Stimulated activated naive CD8-positive, alpha-beta T cell treated with anti-CD3 and anti-CD28 coated beads, Interleukin-15, Interleukin-2, amounts not matched to agents 100 U/mL and 50 U/mL, for 24 hours (primary cell): ENCODE data around the gene ARHGAP15.
"Not testable (repeated sequence)": the region's sequence is repeated elsewhere in the genome, so short reads cannot be mapped to it uniquely, and the experiment has no call there.

ENCODE experiments used
- ATAC-seq: fragments of 150-1000 bp; cut with Tn5 transposase; one replicate; pipeline ENCODE4 v1.10.0; 2021
- DNase-seq: peaks from one replicate; pipeline ENCODE4 v3.0.0; 2021

Gene ARHGAP15

GRCh38 chr2:143529118-143529720 is 400.0 kb downstream of the ARHGAP15 start:
- DNase-seq (no peak), ATAC-seq (no peak)

- DNase-seq (no peak), ATAC-seq (no peak)
These were observed 401.5 kb downstream of the ARHGAP15 start for GRCh38 chr2:143530758-143531157.

- ATAC-seq (no peak), DNase-seq (no peak)
These were observed 402.8 kb downstream of the ARHGAP15 start for GRCh38 chr2:143532061-143532460.

- no peak for ATAC-seq
These were observed 404.6 kb downstream of the ARHGAP15 start for GRCh38 chr2:143533846-143534245.

DNA sequence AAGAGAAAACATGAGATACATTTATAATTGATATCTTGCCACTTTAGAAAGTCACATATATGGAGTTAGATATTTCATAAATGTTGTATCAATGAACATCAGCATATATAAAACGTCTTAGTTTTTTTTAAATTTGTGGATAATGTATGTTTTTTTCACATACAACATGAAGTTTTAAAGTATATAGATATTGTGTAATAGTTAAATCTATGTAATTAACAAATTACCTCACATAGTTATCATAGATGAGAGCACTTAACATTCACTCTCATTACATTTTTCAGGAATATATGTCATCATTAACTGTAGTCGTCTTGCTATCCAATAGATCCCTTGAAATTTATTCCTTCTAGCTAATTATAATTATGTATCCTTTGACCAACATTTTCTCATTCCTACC is 406.6 kb downstream of the ARHGAP15 start:
- no peak for ATAC-seq
- DNase-seq = no peak

More at GRCh38 chr2:143533846-143534245, 404.6 kb downstream of the ARHGAP15 start:
- no peak for DNase-seq

DNA sequence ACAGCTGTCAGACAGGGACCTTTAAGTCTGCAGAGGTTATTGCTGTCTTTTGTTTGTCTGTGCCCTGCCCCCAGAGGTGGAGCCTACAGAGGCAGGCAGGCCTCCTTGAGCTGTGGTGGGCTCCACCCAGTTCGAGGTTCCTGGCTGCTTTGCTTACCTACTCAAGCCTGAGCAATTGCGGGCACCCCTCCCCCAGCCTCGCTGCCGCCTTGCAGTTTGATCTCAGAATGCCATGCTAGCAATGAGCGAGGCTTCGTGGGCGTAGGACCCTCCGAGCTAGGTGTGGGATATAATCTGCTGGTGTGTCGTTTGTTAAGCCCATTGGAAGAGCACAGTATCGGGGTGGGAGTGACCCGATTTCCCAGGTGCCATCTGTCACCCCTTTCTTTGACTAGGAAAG is 412.7 kb downstream of the ARHGAP15 start:
- not testable (repeated sequence) for ATAC-seq, DNase-seq

- ATAC-seq = peak; percentile 40
These were observed 416.1 kb downstream of the ARHGAP15 start for GRCh38 chr2:143545059-143545948.

DNA sequence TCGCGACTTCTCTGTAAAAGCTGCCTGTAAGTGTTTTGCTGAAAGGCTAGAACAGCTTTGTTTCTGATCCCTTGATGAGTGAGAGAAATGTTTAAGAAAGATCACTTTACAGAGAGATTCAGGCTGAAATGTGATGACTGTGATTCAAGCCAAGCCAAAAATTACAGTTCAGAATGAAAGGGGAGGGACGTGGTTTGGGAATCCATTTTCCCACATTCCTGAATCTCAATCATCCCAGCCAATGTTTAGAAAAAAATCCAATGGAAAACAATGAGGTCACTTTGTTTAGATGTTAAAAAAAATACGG is 416.7 kb downstream of the ARHGAP15 start:
- ATAC-seq (no peak), DNase-seq (no peak)

More at GRCh38 chr2:143545059-143545948, 416.1 kb downstream of the ARHGAP15 start:
- no peak for DNase-seq

- ATAC-seq (no peak), DNase-seq (no peak)
These were observed 418.8 kb downstream of the ARHGAP15 start for GRCh38 chr2:143548032-143548431.

- DNase-seq = no peak
- ATAC-seq = no peak
These were observed 421.3 kb downstream of the ARHGAP15 start for GRCh38 chr2:143550500-143550899.

GRCh38 chr2:143551971-143552650 is 422.9 kb downstream of the ARHGAP15 start:
- no peak for DNase-seq
- no peak for ATAC-seq

GRCh38 chr2:143553261-143553660 is 424.0 kb downstream of the ARHGAP15 start:
- ATAC-seq = peak; percentile 92
- peak; percentile 17 for DNase-seq

DNA sequence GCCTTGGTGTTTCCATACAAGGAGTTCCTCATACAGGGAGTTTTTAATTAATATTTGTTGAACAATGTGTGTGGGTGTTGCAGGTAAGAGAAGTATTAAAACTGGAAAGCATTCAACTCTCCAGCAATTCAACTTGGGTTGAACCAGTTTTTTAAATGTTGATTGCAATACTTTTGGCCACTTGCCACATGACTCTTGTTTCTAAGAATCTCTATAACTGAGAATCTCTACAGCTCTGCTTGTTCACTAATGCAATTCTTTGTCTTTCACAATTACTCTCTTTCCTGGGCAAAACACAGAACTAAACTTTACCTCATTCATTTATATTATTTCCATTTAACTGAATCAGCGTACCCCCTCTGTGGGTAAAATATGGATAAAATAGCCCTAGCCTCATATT is 429.4 kb downstream of the ARHGAP15 start:
- DNase-seq (no peak), ATAC-seq (no peak)

GRCh38 chr2:143559147-143559546 is 429.9 kb downstream of the ARHGAP15 start:
- no peak for ATAC-seq
- no peak for DNase-seq

GRCh38 chr2:143560724-143561123 is 431.5 kb downstream of the ARHGAP15 start:
- DNase-seq (no peak), ATAC-seq (no peak)

GRCh38 chr2:143564419-143564818 is 435.2 kb downstream of the ARHGAP15 start:
- ATAC-seq = no peak
- DNase-seq = no peak

DNA sequence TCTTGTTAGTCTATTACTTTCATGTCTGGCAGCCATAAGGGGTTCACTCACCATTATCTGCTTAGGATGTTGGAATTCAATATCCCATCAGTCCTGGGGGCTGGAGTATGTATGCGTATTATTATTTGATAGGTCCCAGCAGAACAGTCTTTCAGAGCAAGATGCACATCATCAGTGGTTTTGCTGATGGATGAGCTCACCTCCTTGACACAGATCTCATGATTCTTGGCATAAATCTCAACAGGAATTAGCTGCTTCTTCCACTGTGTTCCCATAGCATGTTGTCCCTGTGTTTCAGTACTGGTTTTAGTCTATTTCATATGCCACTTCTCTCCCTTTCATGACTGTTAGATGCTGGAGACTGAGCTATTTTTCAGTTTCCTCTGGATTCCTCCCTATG is 442.5 kb downstream of the ARHGAP15 start:
- no peak for ATAC-seq
- DNase-seq = no peak

GRCh38 chr2:143572421-143572820 is 443.2 kb downstream of the ARHGAP15 start:
- no peak for ATAC-seq
- DNase-seq = no peak

GRCh38 chr2:143574069-143574468 is 444.9 kb downstream of the ARHGAP15 start:
- no peak for ATAC-seq

GRCh38 chr2:143575340-143575739 is 446.1 kb downstream of the ARHGAP15 start:
- ATAC-seq = no peak
- no peak for DNase-seq

More at GRCh38 chr2:143574069-143574468, 444.9 kb downstream of the ARHGAP15 start:
- no peak for DNase-seq

- no peak for ATAC-seq
These were observed 448.3 kb downstream of the ARHGAP15 start for GRCh38 chr2:143577489-143577888.

GRCh38 chr2:143579456-143579855 is 450.2 kb downstream of the ARHGAP15 start:
- no peak for ATAC-seq
- no peak for DNase-seq

More at GRCh38 chr2:143577489-143577888, 448.3 kb downstream of the ARHGAP15 start:
- DNase-seq = no peak

GRCh38 chr2:143581134-143581533 is 451.9 kb downstream of the ARHGAP15 start:
- peak; percentile 61 for ATAC-seq
- no peak for DNase-seq
